Stimulated activated CD4-positive, alpha-beta T cell treated with anti-CD3 and anti-CD28 coated beads, Interleukin-12 subunit alpha, Interleukin-12 subunit beta, amount 100 ng/mL, for 4 hours (primary cell): ENCODE data around the gene ANKRD28.
"Not testable (repeated sequence)": the region's sequence is repeated elsewhere in the genome, so short reads cannot be mapped to it uniquely, and the experiment has no call there.

Experiments
- DNase-seq: peaks from one replicate; pipeline ENCODE4 v3.0.0-alpha.2; 2020

Gene ANKRD28

GRCh38 chr3:15801298-15801697 lies 3.5 kb upstream of the ANKRD28 start:
- no peak for DNase-seq

- DNase-seq = no peak
These were observed 3.0 kb upstream of the ANKRD28 start for GRCh38 chr3:15800780-15801179.

DNA sequence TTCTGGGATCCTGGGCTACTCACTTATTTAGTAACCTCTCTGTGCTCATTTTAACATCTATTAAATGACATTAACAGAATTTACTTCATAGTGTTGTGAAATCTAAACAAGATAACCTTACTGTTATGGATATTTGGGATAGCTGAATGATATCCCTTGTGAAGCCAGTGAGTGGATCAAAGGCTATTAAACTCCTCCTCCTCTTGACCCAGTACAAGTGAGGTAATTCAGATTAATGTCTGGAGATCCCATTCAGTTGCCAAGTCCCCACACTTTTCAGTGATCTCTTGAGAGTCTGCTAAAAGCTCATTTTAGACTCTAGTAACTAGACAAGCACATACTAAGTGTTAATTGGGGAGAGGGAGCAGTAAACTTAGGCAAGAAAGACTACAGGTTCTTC lies 2.5 kb upstream of the ANKRD28 start:
- no peak for DNase-seq

DNA sequence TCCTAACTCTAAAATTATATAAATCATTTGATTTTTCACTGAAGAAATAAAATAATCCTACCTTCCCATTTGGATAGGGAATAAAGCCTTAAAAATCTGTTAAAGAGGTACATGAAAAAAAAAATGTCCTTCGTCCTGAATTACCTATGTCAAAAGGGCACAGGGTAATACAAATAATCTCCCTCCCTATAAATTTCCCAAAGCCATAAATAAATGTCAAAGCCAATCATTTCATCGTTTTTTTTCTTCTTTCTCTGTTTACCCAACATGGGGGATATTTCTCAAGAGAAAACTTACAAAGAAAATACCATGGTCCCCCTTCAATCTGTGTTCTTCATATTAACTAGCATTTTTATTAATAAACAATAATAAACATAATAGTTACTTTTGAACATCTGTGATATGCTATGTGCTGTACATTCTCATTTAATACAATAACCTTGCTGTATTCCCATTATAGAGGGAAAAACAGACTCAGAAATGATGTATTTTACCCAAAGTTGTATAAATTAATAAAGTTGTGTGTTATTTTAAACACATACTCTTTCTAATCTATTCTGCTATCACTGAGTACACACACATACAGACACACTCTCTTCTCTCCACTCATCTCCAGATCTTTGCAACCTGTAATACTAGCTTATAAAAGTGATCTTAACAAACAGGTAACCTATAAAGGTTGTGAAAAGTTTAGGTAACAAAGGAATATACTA lies 910 bp upstream of the ANKRD28 start:
- DNase-seq = no peak

DNA sequence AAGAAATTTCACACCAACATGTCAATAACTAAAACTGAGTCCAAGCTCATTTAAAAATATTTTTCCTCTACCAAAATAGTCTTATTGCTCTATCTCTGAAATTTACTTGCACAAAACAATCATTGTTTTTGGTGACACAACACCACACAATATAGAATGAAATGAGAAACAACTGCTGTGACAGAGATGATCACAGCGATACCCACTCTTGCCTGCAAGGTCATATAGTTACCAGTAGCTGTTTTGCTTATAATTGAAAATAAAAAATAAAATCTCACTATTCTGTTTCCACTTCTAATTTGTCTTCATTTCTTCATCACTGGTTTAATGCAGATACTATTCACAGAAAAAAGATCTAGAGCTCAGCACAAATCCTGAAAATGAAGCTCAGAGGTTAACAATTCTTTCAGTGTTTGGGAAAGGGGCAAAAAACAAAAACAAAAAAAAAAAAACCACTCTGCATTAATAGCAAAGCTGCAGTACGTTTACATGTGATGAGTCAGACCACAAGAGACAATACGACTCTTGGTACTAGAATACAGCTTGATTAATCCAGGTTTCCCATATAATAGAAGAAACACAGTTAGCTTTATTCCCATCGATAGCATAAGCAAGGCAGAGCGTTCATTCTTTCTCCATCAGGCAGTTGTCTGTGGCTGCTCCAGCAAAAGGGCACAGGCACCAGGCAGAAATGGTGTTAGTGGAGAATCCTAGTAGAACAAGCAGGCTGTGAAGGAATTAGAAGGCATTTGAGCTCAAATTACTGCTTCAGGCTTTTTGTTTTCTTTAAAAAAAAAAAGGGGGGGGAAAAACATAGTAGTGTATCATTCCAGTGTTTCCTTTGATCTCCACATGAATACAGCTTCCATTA lies 773 bp downstream of the ANKRD28 start:
- no peak for DNase-seq

GRCh38 chr3:15796331-15796730 lies 1.4 kb downstream of the ANKRD28 start:
- no peak for DNase-seq

- no peak for DNase-seq
These were observed 2.0 kb downstream of the ANKRD28 start for GRCh38 chr3:15795651-15796308.

GRCh38 chr3:15794842-15795650 lies 2.7 kb downstream of the ANKRD28 start:
- DNase-seq = no peak

- DNase-seq = no peak
These were observed 3.4 kb downstream of the ANKRD28 start for GRCh38 chr3:15794303-15794771.

- DNase-seq = no peak
These were observed 6.3 kb downstream of the ANKRD28 start for GRCh38 chr3:15791525-15791924.

- no peak for DNase-seq
These were observed 9.8 kb downstream of the ANKRD28 start for GRCh38 chr3:15787941-15788340.

GRCh38 chr3:15787526-15787925 lies 10.3 kb downstream of the ANKRD28 start:
- DNase-seq = no peak

DNA sequence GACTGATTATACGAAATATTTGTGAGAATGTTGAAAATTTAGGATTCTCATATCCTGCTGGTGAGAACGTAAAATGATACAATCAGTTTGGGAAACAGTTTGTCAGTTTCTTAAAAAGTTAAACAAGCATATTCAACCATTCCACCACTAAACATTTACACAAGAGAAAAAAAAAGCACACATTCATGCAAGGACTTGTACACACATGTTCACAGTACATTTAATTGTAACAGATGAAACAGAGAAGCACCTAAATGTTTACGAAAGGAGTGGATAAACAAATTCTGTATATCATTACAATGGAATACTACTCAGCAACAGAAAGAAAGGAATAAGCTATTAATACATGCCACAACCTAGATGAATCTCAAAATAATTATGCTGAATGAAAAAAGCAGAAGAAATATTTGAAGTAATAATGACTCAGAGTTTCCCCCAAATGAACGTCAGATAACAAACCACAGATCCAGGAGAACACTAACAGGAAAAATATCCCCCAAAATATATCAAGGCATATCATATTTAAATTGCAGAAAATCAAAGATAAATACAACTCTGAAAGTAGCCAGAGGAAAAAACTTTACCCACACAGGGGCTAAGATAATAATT lies 14.3 kb downstream of the ANKRD28 start:
- no peak for DNase-seq

- DNase-seq = no peak
These were observed 15.3 kb downstream of the ANKRD28 start for GRCh38 chr3:15782429-15782828.

- DNase-seq = no peak
These were observed 16.0 kb downstream of the ANKRD28 start for GRCh38 chr3:15781637-15782402.

GRCh38 chr3:15781131-15781530 lies 16.6 kb downstream of the ANKRD28 start:
- DNase-seq = no peak

DNA sequence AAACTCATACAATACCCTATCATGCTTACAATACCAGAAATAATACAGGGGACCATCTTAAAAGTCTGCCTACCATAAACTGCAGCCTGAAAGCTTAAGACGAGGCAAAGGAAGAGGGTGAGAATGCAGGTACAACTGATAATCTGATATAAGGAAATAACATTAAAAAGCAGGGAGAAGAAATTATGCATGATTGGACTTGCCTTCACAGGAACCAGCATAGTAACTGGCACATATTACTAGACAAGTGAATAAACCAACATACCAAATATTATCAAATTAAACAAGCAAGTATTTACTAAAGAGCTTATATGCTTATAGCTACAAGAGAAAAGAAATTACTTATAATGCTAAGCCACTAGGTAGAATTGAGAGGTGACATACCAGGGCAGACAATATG lies 18.7 kb downstream of the ANKRD28 start:
- DNase-seq = no peak

GRCh38 chr3:15778332-15778858 lies 19.4 kb downstream of the ANKRD28 start:
- no peak for DNase-seq

DNA sequence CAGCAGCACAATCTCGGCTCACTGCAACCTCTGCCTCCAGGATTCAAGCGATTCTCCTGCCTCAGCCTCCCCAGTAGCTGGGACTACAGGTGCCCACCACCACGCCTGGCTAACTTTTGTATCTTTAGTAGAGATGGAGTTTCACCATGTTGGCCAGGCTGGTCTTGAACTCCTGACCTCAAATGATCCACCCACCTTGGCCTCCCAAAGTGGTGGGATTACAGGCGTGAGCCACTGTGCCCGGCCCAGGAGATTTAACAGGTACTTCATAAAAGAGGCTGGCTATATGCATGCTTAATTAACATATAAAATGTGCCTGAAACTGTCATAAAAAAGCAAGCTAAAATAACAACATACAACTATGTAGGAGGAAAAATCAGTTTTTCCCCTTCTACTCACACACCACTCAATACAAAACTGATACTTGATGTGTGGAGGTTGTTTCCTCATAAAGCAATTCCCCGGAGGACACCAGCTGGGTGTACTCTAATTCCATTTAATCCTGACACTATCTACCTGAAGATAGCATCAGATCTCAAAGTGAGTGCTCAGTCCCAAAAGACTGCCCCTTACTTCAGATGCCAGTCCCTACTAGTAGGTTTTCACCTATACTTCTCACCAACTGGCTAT lies 22.7 kb downstream of the ANKRD28 start:
- not testable (repeated sequence) for DNase-seq

GRCh38 chr3:15771444-15771843 lies 26.3 kb downstream of the ANKRD28 start:
- no peak for DNase-seq
